PC-9 (cell line): ENCODE measurements around the gene WBP2. TPM values are rescaled to one million over a fixed set of nuclear protein-coding genes. Genes with fewer than 3 reads are reported as not detected.
A peak's percentile ranks its signal among the peaks of the same experiment; 100 is the strongest.

ENCODE experiments used
- BruUV-seq: library from RNA; stranded (reverse); fragments of 400-500 nt; replicated peaks from 2 replicates; lab custom pipeline; 2021; lab: Mats Ljungman, UMichigan
- CTCF ChIA-PET: fragments of 300-600 bp; sonication (Branson Sonifier 250); formaldehyde crosslinking; loops from one replicate; lab custom pipeline; 2022; ENCODE audit warnings: antibody characterized with exemption; lab: Charles Lee
- POLR2A ChIA-PET: fragments of 300-600 bp; sonication (Branson Sonifier 250); formaldehyde crosslinking; loops from one replicate; lab custom pipeline; 2022; ENCODE audit warnings: antibody characterized with exemption; ENCODE audit not compliant: unreplicated experiment; lab: Charles Lee
- DNase-seq, 2 experiments: peaks; one replicate each; pipeline versions ENCODE4 v3.0.0 to v3.0.0-alpha.2; 2015 to 2022; ENCODE audit warnings: mixed read lengths in 1 of 2
- H2AFZ ChIP-seq: fragments of 200-600 bp; sonication (generic); 2 replicates; pipeline ENCODE4 v1.8.1; 2017; ENCODE audit warnings: antibody characterized with exemption
- H3F3A ChIP-seq: fragments of 200-600 bp; sonication (generic); 2 replicates; pipeline ENCODE4 v1.8.1; 2017; ENCODE audit warnings: antibody characterized with exemption, mild to moderate bottlenecking, low read depth; ENCODE audit not compliant: insufficient read depth
- H3K27ac ChIP-seq: fragments of 200-600 bp; sonication (generic); 2 replicates; pipeline ENCODE4 v1.6.1; 2016; ENCODE audit warnings: mixed run types
- H3K27me3 ChIP-seq: fragments of 200-600 bp; sonication (generic); 2 replicates; pipeline ENCODE4 v1.6.1; 2016; ENCODE audit warnings: low read depth, mixed run types; ENCODE audit not compliant: insufficient read depth
- H3K36me3 ChIP-seq: fragments of 200-600 bp; sonication (generic); 2 replicates; pipeline ENCODE4 v1.6.1; 2016; ENCODE audit warnings: low read depth, mixed run types
- H3K4me1 ChIP-seq: fragments of 200-600 bp; sonication (generic); replicated peaks from 2 replicates; pipeline ENCODE4 v1.6.1; 2016; ENCODE audit warnings: mixed run types; ENCODE audit not compliant: insufficient read depth
- H3K4me2 ChIP-seq: fragments of 200-600 bp; sonication (generic); 2 replicates; pipeline ENCODE4 v1.6.1; 2017; ENCODE audit warnings: mixed run types
- H3K4me3 ChIP-seq: fragments of 200-600 bp; sonication (generic); 2 replicates; pipeline ENCODE4 v1.6.1; 2016; ENCODE audit warnings: mixed run types
- H3K79me2 ChIP-seq: fragments of 200-600 bp; sonication (generic); 2 replicates; pipeline ENCODE4 v1.6.1; 2017; ENCODE audit warnings: low read depth, mixed run types
- H3K9me2 ChIP-seq: fragments of 200-600 bp; sonication (generic); 2 replicates; pipeline ENCODE4 v1.8.1; 2017; ENCODE audit warnings: mild to moderate bottlenecking; ENCODE audit not compliant: insufficient read depth
- H3K9me3 ChIP-seq: fragments of 200-600 bp; sonication (generic); 2 replicates; pipeline ENCODE4 v1.8.1; 2016; ENCODE audit warnings: low read depth; ENCODE audit not compliant: insufficient read depth
- H4K20me1 ChIP-seq: fragments of 200-600 bp; sonication (generic); 2 replicates; pipeline ENCODE4 v1.8.1; 2017; ENCODE audit not compliant: insufficient read depth
- EZH2 ChIP-seq: fragments of 200-600 bp; sonication (generic); IDR thresholded peaks from 2 replicates; pipeline ENCODE4 v1.8.0; 2017; ENCODE audit warnings: antibody characterized with exemption, low read depth
- intact Hi-C: fragments of 100-400 bp; cut with micrococcal nuclease; formaldehyde crosslinking; loops from one replicate; pipeline ENCODE4 v1.10.0; 2022; ENCODE audit not compliant: unreplicated experiment
- total RNA-seq: library from RNA; stranded (reverse); gene quantifications from 2 replicates; pipeline ENCODE4 v1.2.3, GENCODE V29; 2021
- TF ChIP-seq, protein P1 (sequence below): fragments of 200-600 bp; sonication (generic); conservative IDR thresholded peaks from 2 replicates; pipeline ENCODE4 v1.6.1; 2017; ENCODE audit warnings: mixed run types, antibody characterized with exemption, mild to moderate bottlenecking, moderate library complexity

Gene WBP2
- total RNA-seq, 1 experiment from 2014 or later: 159 TPM

- no peak for DNase-seq
- no peaks in the 10 kb centered on the region for H4K20me1 ChIP-seq
- no peaks in the 10 kb centered on the region for H3K9me3 ChIP-seq
- H3K27ac ChIP-seq: no peak overlapping the region
- peak overlapping the region; percentile 79 for H3K4me2 ChIP-seq
- H3K79me2 ChIP-seq: no peaks in the 10 kb centered on the region
- no TSS peak for BruUV-seq
- H3K4me3 ChIP-seq: peak overlapping the region; percentile 54; the same call in 1 of the 2 replicates
- H3K4me1 ChIP-seq: peaks cover 49% of the 10 kb centered on the region
- peaks cover 8% of the 10 kb centered on the region; the same call in 1 of the 2 replicates for H3K36me3 ChIP-seq
- no peaks in the 10 kb centered on the region for H3K9me2 ChIP-seq
- H2AFZ ChIP-seq: no peak overlapping the region
- ChIA-PET POLR2A (no interaction called here), CTCF (interaction anchor here (0.7 to 1.0 kb wide), 2 partner anchors 32 to 94 kb away, joined by 3 read pairs; no protein-coding TSS in a partner anchor)
- H3K27me3 ChIP-seq: no peaks in the 10 kb centered on the region
- TF ChIP-seq, protein P1, sequence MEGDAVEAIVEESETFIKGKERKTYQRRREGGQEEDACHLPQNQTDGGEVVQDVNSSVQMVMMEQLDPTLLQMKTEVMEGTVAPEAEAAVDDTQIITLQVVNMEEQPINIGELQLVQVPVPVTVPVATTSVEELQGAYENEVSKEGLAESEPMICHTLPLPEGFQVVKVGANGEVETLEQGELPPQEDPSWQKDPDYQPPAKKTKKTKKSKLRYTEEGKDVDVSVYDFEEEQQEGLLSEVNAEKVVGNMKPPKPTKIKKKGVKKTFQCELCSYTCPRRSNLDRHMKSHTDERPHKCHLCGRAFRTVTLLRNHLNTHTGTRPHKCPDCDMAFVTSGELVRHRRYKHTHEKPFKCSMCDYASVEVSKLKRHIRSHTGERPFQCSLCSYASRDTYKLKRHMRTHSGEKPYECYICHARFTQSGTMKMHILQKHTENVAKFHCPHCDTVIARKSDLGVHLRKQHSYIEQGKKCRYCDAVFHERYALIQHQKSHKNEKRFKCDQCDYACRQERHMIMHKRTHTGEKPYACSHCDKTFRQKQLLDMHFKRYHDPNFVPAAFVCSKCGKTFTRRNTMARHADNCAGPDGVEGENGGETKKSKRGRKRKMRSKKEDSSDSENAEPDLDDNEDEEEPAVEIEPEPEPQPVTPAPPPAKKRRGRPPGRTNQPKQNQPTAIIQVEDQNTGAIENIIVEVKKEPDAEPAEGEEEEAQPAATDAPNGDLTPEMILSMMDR: no peak
- intact Hi-C loops: no loop called here
- H3F3A ChIP-seq: peaks cover 30% of the 10 kb centered on the region
These were observed 12.1 kb downstream of the WBP2 start for GRCh38 chr17:75842963-75843576.

- H3F3A ChIP-seq: peaks cover 26% of the 10 kb centered on the region
- H3K9me2 ChIP-seq: no peaks in the 10 kb centered on the region
- H3K27me3 ChIP-seq: no peaks in the 10 kb centered on the region
- peaks cover 42% of the 10 kb centered on the region for H3K4me1 ChIP-seq
- intact Hi-C loops: no loop called here
- no peaks in the 10 kb centered on the region for H3K79me2 ChIP-seq
- no peak overlapping the region for H2AFZ ChIP-seq
- no TSS peak for BruUV-seq
- no peaks in the 10 kb centered on the region for H3K9me3 ChIP-seq
- DNase-seq: no peak
- peaks cover 6% of the 10 kb centered on the region; the same call in 1 of the 2 replicates for H3K36me3 ChIP-seq
- no peak overlapping the region for H3K4me2 ChIP-seq
- POLR2A ChIA-PET: no interaction called here
- CTCF ChIA-PET: no interaction called here
- no peak for TF ChIP-seq EZH2
- TF ChIP-seq, protein P1: no peak
- H3K4me3 ChIP-seq: no peak overlapping the region
- no peaks in the 10 kb centered on the region for H4K20me1 ChIP-seq
- H3K27ac ChIP-seq: no peak overlapping the region
These were observed 12.7 kb downstream of the WBP2 start for GRCh38 chr17:75842411-75842810.

DNA sequence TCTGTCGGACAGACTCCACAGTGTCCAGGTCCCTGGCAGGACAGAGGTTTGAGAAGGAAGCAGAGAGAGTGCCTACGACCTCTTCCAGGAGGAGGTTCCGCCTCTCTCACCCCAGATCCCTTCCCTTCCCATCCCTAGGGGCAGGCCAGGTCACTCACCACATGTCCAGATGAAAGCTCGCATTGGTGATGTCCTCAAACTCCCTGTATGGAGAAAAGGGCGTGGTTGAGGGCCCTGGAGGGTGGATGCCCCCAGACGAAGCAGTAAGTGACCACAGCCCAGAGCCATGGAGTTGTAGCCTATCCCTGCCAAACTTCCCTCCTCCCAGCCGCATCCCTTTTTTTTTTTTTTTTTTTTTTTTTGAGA, 14.4 kb downstream of the WBP2 start:
- DNase-seq: no peak
- no TSS peak for BruUV-seq
- POLR2A ChIA-PET: no interaction called here
- intact Hi-C loops: no loop called here
- Histone ChIP-seq H3K27me3 (no peaks in the 10 kb centered on the region), H3K4me2 (no peak overlapping the region), H3K79me2 (no peaks in the 10 kb centered on the region), H3K27ac (no peak overlapping the region), H4K20me1 (no peaks in the 10 kb centered on the region), H3F3A (peaks cover 12% of the 10 kb centered on the region), H3K9me2 (no peaks in the 10 kb centered on the region), H3K9me3 (no peaks in the 10 kb centered on the region), H3K36me3 (no peaks in the 10 kb centered on the region), H2AFZ (no peak overlapping the region), H3K4me3 (no peak overlapping the region), H3K4me1 (peaks cover 26% of the 10 kb centered on the region)
- TF ChIP-seq EZH2: no peak
- TF ChIP-seq, protein P1: no peak
- CTCF ChIA-PET: interaction anchor here (0.7 kb wide), 1 partner anchor 171 kb away, joined by 7 read pairs; no protein-coding TSS in a partner anchor
